CD4-positive, CD25-positive, alpha-beta regulatory T cell (primary cell): Measurements from ENCODE around the gene STRIP1. TPM values are rescaled to one million over a fixed set of nuclear protein-coding genes. Genes with fewer than 3 reads are reported as not detected.
"Not testable (repeated sequence)": the region's sequence is repeated elsewhere in the genome, so short reads cannot be mapped to it uniquely, and the experiment has no call there.

Source experiments
- ATAC-seq, 2 donors: fragments of 150-1000 bp; cut with Tn5 transposase; one replicate each; pipeline ENCODE4 v1.10.0; 2021; ENCODE audit warnings: low read depth in 2 of 2, moderate number of reproducible peaks in 2 of 2, moderate library complexity in 1 of 2
- DNase-seq, 3 donors: peaks; one replicate each; pipeline versions ENCODE4 v3.0.0 to v3.0.0-alpha.2; 2012 to 2022; ENCODE audit warnings: mixed read lengths in 1 of 3
- H3K27ac ChIP-seq: one replicate; pipeline ENCODE4 v1.7.0; 2013; ENCODE audit warnings: mild to moderate bottlenecking, low read length; ENCODE audit not compliant: insufficient read depth, poor library complexity, severe bottlenecking
- H3K27me3 ChIP-seq: one replicate; pipeline ENCODE4 v1.7.0; 2013; ENCODE audit warnings: low read length; ENCODE audit not compliant: control insufficient read depth, insufficient read depth
- H3K36me3 ChIP-seq: one replicate; pipeline ENCODE4 v1.7.0; 2013; ENCODE audit warnings: mild to moderate bottlenecking, low read length, moderate library complexity; ENCODE audit not compliant: control insufficient read depth, insufficient read depth
- H3K4me1 ChIP-seq: 2 replicates; pipeline ENCODE4 v1.7.0; 2013; ENCODE audit warnings: mild to moderate bottlenecking, low read length; ENCODE audit not compliant: insufficient read depth, control insufficient read depth, poor library complexity, severe bottlenecking
- H3K4me3 ChIP-seq: one replicate; pipeline ENCODE4 v1.7.0; 2013; ENCODE audit warnings: low read depth, mild to moderate bottlenecking, low read length, moderate library complexity
- H3K9me3 ChIP-seq, 2 experiments: 1 replicate in 1 of 2; 2 replicates in 1 of 2; pipeline ENCODE4 v1.7.0; 2013; ENCODE audit warnings: low read length in 2 of 2, mild to moderate bottlenecking in 1 of 2, moderate library complexity in 1 of 2; ENCODE audit not compliant: control insufficient read depth in 2 of 2
- H3K27ac Mint-ChIP-seq, 3 donors: one replicate each; pipeline ENCODE4 v1.8.0; 2020 to 2022; ENCODE audit warnings: mild to moderate bottlenecking in 3 of 3, mixed read lengths in 3 of 3, moderate library complexity in 2 of 3
- H3K27me3 Mint-ChIP-seq: one replicate; pipeline ENCODE4 v1.8.0; 2022; ENCODE audit warnings: mild to moderate bottlenecking, mixed read lengths
- H3K36me3 Mint-ChIP-seq: one replicate; pipeline ENCODE4 v1.8.0; 2020; ENCODE audit warnings: mixed read lengths
- H3K4me1 Mint-ChIP-seq, 4 donors: one replicate each; pipeline ENCODE4 v1.8.0; 2020 to 2022; ENCODE audit warnings: mixed read lengths in 4 of 4, mild to moderate bottlenecking in 1 of 4
- H3K4me3 Mint-ChIP-seq, 4 donors: one replicate each; pipeline ENCODE4 v1.8.0; 2020 to 2022; ENCODE audit warnings: mild to moderate bottlenecking in 4 of 4, mixed read lengths in 4 of 4, moderate library complexity in 3 of 4
- H3K9me3 Mint-ChIP-seq, 7 donors: one replicate each; pipeline ENCODE4 v1.8.0; 2020 to 2022; ENCODE audit warnings: mixed read lengths in 7 of 7, mild to moderate bottlenecking in 3 of 7, moderate library complexity in 2 of 7
- polyA plus RNA-seq, 4 donors: library from polyadenylated mRNA; unstranded; fragments of 300-500 nt; fragmentation: Illumina TruSeq; gene quantifications; one replicate each; pipeline ENCODE4 v1.2.3, GENCODE V29; 2021
- total RNA-seq: library from RNA; stranded (reverse); gene quantifications from one replicate; pipeline ENCODE4 v1.2.3, GENCODE V29; 2022

The STRIP1 gene
- total and polyA plus RNA-seq, 5 donors from 2014 or later: 22.5 to 83.3 (median 28.2) TPM

GRCh38 chr1:110068646-110069403 lies 34.4 kb downstream of the STRIP1 start:
- Histone ChIP-seq H3K27me3 (peaks cover 30% of the 10 kb centered on the region), H3K9me3 (no peaks in the 10 kb centered on the region), H3K27ac (no peak overlapping the region), H3K4me3 (no peak overlapping the region), H3K36me3 (no peaks in the 10 kb centered on the region), H3K4me1 (peaks cover 25% of the 10 kb centered on the region)
- Mint-ChIP-seq H3K36me3 (peaks cover 3% of the 10 kb centered on the region), H3K9me3 (peaks cover 0 to 2% (median 0%) of the 10 kb centered on the region in 7 donors), H3K4me1 (peaks cover 0 to 18% (median 7%) of the 10 kb centered on the region in 4 donors), H3K4me3 (peak overlapping the region; percentile 12 to 87 (median 60)), H3K27me3 (peaks cover 52% of the 10 kb centered on the region), H3K27ac (no peak overlapping the region)
- DNase-seq: peak in 2 of 3 donors; percentile 27 to 36
- peak; percentile 32 to 44 for ATAC-seq

- Mint-ChIP-seq H3K4me3 (peak overlapping the region in 2 of 4 donors; percentile 52 to 62), H3K36me3 (peaks cover 3% of the 10 kb centered on the region), H3K4me1 (peaks cover 0 to 18% (median 7%) of the 10 kb centered on the region in 4 donors), H3K27me3 (peaks cover 60% of the 10 kb centered on the region), H3K9me3 (peaks cover 0 to 2% (median 0%) of the 10 kb centered on the region in 7 donors), H3K27ac (no peak overlapping the region)
- H3K27me3 ChIP-seq: peaks cover 34% of the 10 kb centered on the region
- peaks cover 25% of the 10 kb centered on the region for H3K4me1 ChIP-seq
- ATAC-seq (peak in 1 of 2 donors; percentile 16), DNase-seq (no peak)
- H3K4me3 ChIP-seq: no peak overlapping the region
- no peaks in the 10 kb centered on the region for H3K36me3 ChIP-seq
- H3K9me3 ChIP-seq: no peaks in the 10 kb centered on the region
- no peak overlapping the region for H3K27ac ChIP-seq
Observed at GRCh38 chr1:110069404-110070281, 35.2 kb downstream of the STRIP1 start.

DNA sequence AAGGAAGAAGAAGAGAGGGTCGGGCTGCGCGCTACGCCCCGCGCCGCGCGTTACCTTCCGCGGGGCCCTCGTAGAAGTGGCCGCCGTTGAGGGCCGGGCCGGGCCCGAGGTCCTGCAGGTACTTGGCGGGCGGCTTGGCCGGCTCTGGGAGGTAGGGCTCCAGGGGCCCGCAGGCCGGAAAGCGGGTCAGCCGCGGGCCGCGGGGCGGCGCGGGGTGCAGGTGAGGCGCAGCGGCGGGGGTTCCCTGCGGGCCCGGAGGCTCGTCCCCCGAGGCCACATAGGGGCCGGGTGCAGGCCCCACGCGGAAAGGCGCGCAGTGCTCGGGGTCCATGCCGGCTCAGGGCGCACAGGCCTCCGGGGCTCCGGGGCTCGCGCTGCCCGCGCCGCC lies 35.9 kb downstream of the STRIP1 start:
- H3K27ac Mint-ChIP-seq: no peak overlapping the region
- Histone ChIP-seq H3K4me3 (no peak overlapping the region), H3K27ac (no peak overlapping the region), H3K4me1 (peaks cover 25% of the 10 kb centered on the region), H3K27me3 (peaks cover 34% of the 10 kb centered on the region), H3K9me3 (no peaks in the 10 kb centered on the region), H3K36me3 (no peaks in the 10 kb centered on the region)
- no peak for DNase-seq
- peaks cover 3% of the 10 kb centered on the region for H3K36me3 Mint-ChIP-seq
- ATAC-seq: no peak
- peak overlapping the region in 1 of 4 donors; percentile 62 for H3K4me3 Mint-ChIP-seq
- H3K9me3 Mint-ChIP-seq: peaks cover 0 to 2% (median 0%) of the 10 kb centered on the region in 7 donors
- H3K4me1 Mint-ChIP-seq: peaks cover 0 to 18% (median 7%) of the 10 kb centered on the region in 4 donors
- H3K27me3 Mint-ChIP-seq: peaks cover 61% of the 10 kb centered on the region

- peaks cover 0 to 2% (median 0%) of the 10 kb centered on the region in 7 donors for H3K9me3 Mint-ChIP-seq
- H3K36me3 Mint-ChIP-seq: peaks cover 3% of the 10 kb centered on the region
- H3K4me3 Mint-ChIP-seq: peak within 1 kb of the TSS in 2 of 4 donors; percentile 52 to 62
- H3K4me1 Mint-ChIP-seq: peaks cover 0 to 18% (median 7%) of the 10 kb centered on the region in 4 donors
- Histone ChIP-seq H3K4me1 (peaks cover 25% of the 10 kb centered on the region), H3K27me3 (peaks cover 34% of the 10 kb centered on the region), H3K27ac (no peak within 1 kb of the TSS), H3K9me3 (no peaks in the 10 kb centered on the region), H3K4me3 (no peak within 1 kb of the TSS), H3K36me3 (no peaks in the 10 kb centered on the region)
- H3K27ac Mint-ChIP-seq: no peak within 1 kb of the TSS
- peaks cover 62% of the 10 kb centered on the region for H3K27me3 Mint-ChIP-seq
- ATAC-seq: no peak
- no peak for DNase-seq
Observed at GRCh38 chr1:110070671-110071242, 36.3 kb downstream of the STRIP1 start, which contains the start of gene ALX3. Gene ALX3, minus strand, starts transcription at chr1:110070672. Its CDS starts 60 bp downstream, at chr1:110070612.

DNA sequence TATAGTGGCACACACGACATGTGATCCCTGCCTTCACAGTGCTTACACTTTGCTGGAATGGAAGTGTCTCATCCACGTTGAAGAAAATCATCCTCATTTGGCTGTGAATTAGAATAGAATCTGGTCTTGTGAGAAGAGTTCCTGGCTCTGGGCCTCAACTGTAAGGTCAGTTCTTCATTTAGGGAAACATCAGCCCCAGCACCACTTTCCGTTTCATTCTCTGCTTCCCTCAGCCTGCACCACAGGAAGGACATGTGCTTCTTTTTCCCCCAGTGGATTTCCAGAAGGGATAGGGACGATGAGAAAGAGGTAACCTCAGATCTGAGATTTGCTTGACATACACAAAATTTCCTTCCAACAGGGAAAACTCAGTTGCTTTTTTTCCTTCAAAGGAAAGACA lies 39.7 kb downstream of the STRIP1 start:
- peaks cover 0 to 1% (median 0%) of the 10 kb centered on the region in 7 donors for H3K9me3 Mint-ChIP-seq
- H3K27ac Mint-ChIP-seq: no peak overlapping the region
- H3K27me3 Mint-ChIP-seq: peaks cover 60% of the 10 kb centered on the region
- H3K4me3 Mint-ChIP-seq: no peak overlapping the region
- no peak for ATAC-seq
- Histone ChIP-seq H3K36me3 (no peaks in the 10 kb centered on the region), H3K4me1 (peaks cover 10% of the 10 kb centered on the region), H3K27me3 (peaks cover 26% of the 10 kb centered on the region), H3K27ac (no peak overlapping the region), H3K4me3 (no peak overlapping the region), H3K9me3 (no peaks in the 10 kb centered on the region)
- DNase-seq: no peak
- no peaks in the 10 kb centered on the region for H3K36me3 Mint-ChIP-seq
- H3K4me1 Mint-ChIP-seq: peaks cover 0 to 9% (median 0%) of the 10 kb centered on the region in 4 donors

GRCh38 chr1:110076789-110077500 lies 42.5 kb downstream of the STRIP1 start:
- Histone ChIP-seq H3K27me3 (peaks cover 19% of the 10 kb centered on the region), H3K4me3 (no peak overlapping the region), H3K9me3 (no peaks in the 10 kb centered on the region), H3K36me3 (no peaks in the 10 kb centered on the region), H3K4me1 (no peaks in the 10 kb centered on the region), H3K27ac (no peak overlapping the region)
- ATAC-seq: no peak
- Mint-ChIP-seq H3K27ac (no peak overlapping the region), H3K36me3 (no peaks in the 10 kb centered on the region), H3K9me3 (peaks cover 0 to 1% (median 0%) of the 10 kb centered on the region in 7 donors), H3K27me3 (peaks cover 57% of the 10 kb centered on the region), H3K4me3 (no peak overlapping the region), H3K4me1 (no peaks in the 10 kb centered on the region)
- no peak for DNase-seq

DNA sequence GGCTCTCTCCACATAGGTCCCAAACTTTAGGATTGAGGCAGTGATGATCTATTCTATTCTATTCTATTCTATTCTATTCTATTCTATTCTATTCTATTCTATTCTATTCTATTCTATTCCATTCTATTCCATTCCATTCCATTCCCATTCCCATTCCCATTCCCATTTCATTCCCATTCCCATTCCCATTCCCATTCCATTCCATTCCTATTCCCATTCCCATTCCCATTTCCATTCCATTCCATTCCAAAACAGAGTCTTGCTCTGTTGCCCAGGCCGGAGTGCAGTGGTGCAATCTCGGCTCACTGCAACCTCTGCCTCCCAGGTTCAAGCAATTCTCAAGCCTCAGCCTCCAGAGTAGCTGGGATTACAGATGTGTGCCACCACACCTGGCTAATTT lies 45.6 kb downstream of the STRIP1 start:
- not testable (repeated sequence) for DNase-seq, H3K9me3 ChIP-seq, H3K4me3 Mint-ChIP-seq, H3K4me3 ChIP-seq, H3K27ac Mint-ChIP-seq, H3K36me3 ChIP-seq, H3K27ac ChIP-seq, H3K36me3 Mint-ChIP-seq, ATAC-seq, H3K9me3 Mint-ChIP-seq
- peaks cover 15% of the 10 kb centered on the region for H3K27me3 ChIP-seq
- H3K4me1 Mint-ChIP-seq: peaks cover 5 to 13% (median 8%) of the 10 kb centered on the region in 4 donors
- peaks cover 66% of the 10 kb centered on the region for H3K27me3 Mint-ChIP-seq
- peaks cover 18% of the 10 kb centered on the region for H3K4me1 ChIP-seq
